HCT116 (cell line): ENCODE results near the gene PRRT1B. TPM values are rescaled to one million over a fixed set of nuclear protein-coding genes. Genes with fewer than 3 reads are reported as not detected.

Experiments used
- ATAC-seq: fragments of 200-7000 bp; cut with Tn5 transposase; 2 replicates; pipeline ENCODE4 v1.9.1; 2020; ENCODE audit warnings: mild to moderate bottlenecking, moderate library complexity
- BruUV-seq: library from RNA; stranded (reverse); fragments of 400-500 nt; replicated peaks from 2 replicates; lab custom pipeline; 2021; lab: Mats Ljungman, UMichigan
- CTCF ChIA-PET: fragments of 300-600 bp; sonication (Branson Sonifier 250); formaldehyde crosslinking; loops from one replicate; lab custom pipeline; 2021; ENCODE audit warnings: antibody characterized with exemption; lab: Charles Lee
- POLR2A ChIA-PET: fragments of 300-600, 350-600 bp; sonication (Branson Sonifier 250); formaldehyde crosslinking; loops from one replicate; lab custom pipeline; 2021; ENCODE audit warnings: antibody characterized with exemption; lab: Charles Lee
- RAD21 ChIA-PET, 2 experiments: fragments of 300-600 bp; sonication (Branson Sonifier 250); formaldehyde crosslinking; loops; one replicate each; lab custom pipeline; 2023; ENCODE audit warnings: low total read pairs in 2 of 2; ENCODE audit not compliant: uncharacterized antibody in 2 of 2, unreplicated experiment in 2 of 2, low non-redundant PET in 1 of 2; lab: Charles Lee
- DNase-seq: peaks from one replicate; pipeline ENCODE4 v3.0.0-alpha.2; 2010; ENCODE audit warnings: low read depth, low spot score
- H2AFZ ChIP-seq: fragments of 200-600 bp; shearing (Covaris generic), sonication (generic); 2 replicates; pipeline ENCODE4 v1.6.1; 2017; ENCODE audit warnings: low read depth, mixed run types, mixed read lengths, antibody characterized with exemption, low read length; ENCODE audit not compliant: poor library complexity, severe bottlenecking
- H3K27ac ChIP-seq: 2 replicates; pipeline ENCODE4 v1.5.1; 2012; ENCODE audit warnings: low read depth, low read length
- H3K27me3 ChIP-seq: fragments of 200-600 bp; sonication (generic); 2 replicates; pipeline ENCODE4 v1.6.1; 2016; ENCODE audit warnings: mixed run types, low read length, mixed read lengths; ENCODE audit not compliant: insufficient read depth
- H3K36me3 ChIP-seq, 2 experiments: fragments of 200-500 bp in 1 of 2; fragments of 200-600 bp in 1 of 2; sonication (Bioruptor generic) in 1 of 2; sonication (generic) in 1 of 2; 2 replicates each; pipeline versions ENCODE4 v1.5.1 to v1.6.1; 2014 to 2016; ENCODE audit warnings: low read length in 2 of 2, inconsistent platforms in 1 of 2, mixed read lengths in 1 of 2, mixed run types in 1 of 2; ENCODE audit not compliant: insufficient read depth in 2 of 2, control insufficient read depth in 1 of 2
- H3K4me1 ChIP-seq, 2 experiments: fragments of 200-600 bp in 1 of 2; sonication (generic) in 1 of 2; 2 replicates each; pipeline versions ENCODE4 v1.5.1 to v1.6.1; 2012 to 2017; ENCODE audit warnings: low read length in 2 of 2, inconsistent platforms in 1 of 2, mild to moderate bottlenecking in 1 of 2, mixed read lengths in 1 of 2, mixed run types in 1 of 2, moderate library complexity in 1 of 2; ENCODE audit not compliant: insufficient read depth in 2 of 2, control insufficient read depth in 1 of 2
- H3K4me2 ChIP-seq: fragments of 200-600 bp; sonication (generic); 2 replicates; pipeline ENCODE4 v1.6.1; 2017; ENCODE audit warnings: mixed run types, low read length, mixed read lengths
- H3K4me3 ChIP-seq, 2 experiments: fragments of 200-600 bp in 1 of 2; sonication (generic) in 1 of 2; replicated peaks in 1 of 2; 2 replicates each; pipeline ENCODE4 v1.5.1; 2011 to 2016; ENCODE audit warnings: low read length in 2 of 2, control low read depth in 1 of 2, low read depth in 1 of 2, mild to moderate bottlenecking in 1 of 2, mixed read lengths in 1 of 2, mixed run types in 1 of 2
- H3K79me2 ChIP-seq: fragments of 200-600 bp; sonication (generic); 2 replicates; pipeline ENCODE4 v1.6.1; 2017; ENCODE audit warnings: mild to moderate bottlenecking, mixed run types, low read length, moderate library complexity, mixed read lengths; ENCODE audit not compliant: insufficient read depth
- H3K9ac ChIP-seq: fragments of 200-600 bp; sonication (generic); 2 replicates; pipeline ENCODE4 v1.6.1; 2016; ENCODE audit warnings: low read length, mixed read lengths
- H3K9me2 ChIP-seq: fragments of 200-600 bp; sonication (generic), shearing (Covaris generic); 2 replicates; pipeline ENCODE4 v1.6.1; 2017; ENCODE audit warnings: mixed run types, mild to moderate bottlenecking, moderate library complexity; ENCODE audit not compliant: insufficient read depth
- H3K9me3 ChIP-seq, 2 experiments: fragments of 200-500 bp in 1 of 2; fragments of 200-600 bp in 1 of 2; sonication (Bioruptor generic) in 1 of 2; sonication (generic) in 1 of 2; 2 replicates each; pipeline ENCODE4 v1.6.1; 2014 to 2017; ENCODE audit warnings: low read length in 2 of 2, mixed read lengths in 2 of 2, inconsistent platforms in 1 of 2, low read depth in 1 of 2, mild to moderate bottlenecking in 1 of 2, mixed run types in 1 of 2, moderate library complexity in 1 of 2; ENCODE audit not compliant: control insufficient read depth in 1 of 2, insufficient read depth in 1 of 2
- H4K20me1 ChIP-seq: fragments of 200-600 bp; sonication (generic), shearing (Covaris generic); 2 replicates; pipeline ENCODE4 v1.6.1; 2017; ENCODE audit warnings: mixed run types, mild to moderate bottlenecking, moderate library complexity; ENCODE audit not compliant: insufficient read depth
- ATF3 ChIP-seq: IDR thresholded peaks from 2 replicates; pipeline ENCODE4 v1.6.1; 2012
- CBX3 ChIP-seq: IDR thresholded peaks from 2 replicates; pipeline ENCODE4 v1.6.1; 2012; ENCODE audit warnings: low read depth
- EGR1 ChIP-seq: IDR thresholded peaks from 2 replicates; pipeline ENCODE4 v1.6.1; 2012; ENCODE audit warnings: low read depth
- JUND ChIP-seq: IDR thresholded peaks from 2 replicates; pipeline ENCODE4 v1.6.1; 2012
- REST ChIP-seq: IDR thresholded peaks from 2 replicates; pipeline ENCODE4 v1.6.1; 2012; ENCODE audit warnings: low read depth
- SRF ChIP-seq: IDR thresholded peaks from 2 replicates; pipeline ENCODE4 v1.6.1; 2012; ENCODE audit warnings: low read depth
- YY1 ChIP-seq: IDR thresholded peaks from 2 replicates; pipeline ENCODE4 v1.6.1; 2011; ENCODE audit warnings: low read length, low read depth, moderate library complexity, mild to moderate bottlenecking; ENCODE audit not compliant: insufficient replicate concordance; ENCODE audit errors: extremely low read depth
- ZBTB33 ChIP-seq: IDR thresholded peaks from 2 replicates; pipeline ENCODE4 v1.6.1; 2011; ENCODE audit warnings: mild to moderate bottlenecking, low read length, moderate library complexity; ENCODE audit not compliant: insufficient replicate concordance; ENCODE audit errors: extremely low read depth
- intact Hi-C: fragments of 100-400 bp; cut with micrococcal nuclease; formaldehyde crosslinking; loops from 2 replicates; pipeline ENCODE4 v1.10.0; 2022
- total RNA-seq: library from RNA; stranded (reverse); gene quantifications from one replicate; pipeline ENCODE4 v1.2.1, GENCODE V29; 2021; ENCODE audit not compliant: unreplicated experiment

Gene PRRT1B
- total RNA-seq, 1 experiment from 2014 or later: not detected

- no peak for TF ChIP-seq ZBTB33
- TF ChIP-seq SRF: no peak
- no peak for TF ChIP-seq JUND
- TF ChIP-seq ATF3: no peak
These were observed 6.0 kb upstream of the PRRT1B start (continued) for GRCh38 chr9:131539223-131539923.

- intact Hi-C loops: no loop called here
- Histone ChIP-seq H3K9me3 (peaks cover 0 to 12% of the 10 kb centered on the region in 2 experiments; a peak in 2 of 4 replicates), H2AFZ (no peak overlapping the region), H4K20me1 (no peaks in the 10 kb centered on the region), H3K9me2 (no peaks in the 10 kb centered on the region), H3K27me3 (no peaks in the 10 kb centered on the region), H3K36me3 (no peaks in the 10 kb centered on the region), H3K4me2 (no peak overlapping the region), H3K79me2 (no peaks in the 10 kb centered on the region), H3K4me3 (no peak overlapping the region), H3K4me1 (peaks cover 3 to 9% of the 10 kb centered on the region in 2 experiments; a peak in 1 of 4 replicates)
- ChIA-PET CTCF (no interaction called here), RAD21 (no interaction called here)
- ATAC-seq (no peak), DNase-seq (no peak)
- TF ChIP-seq CBX3 (peak; percentile 84), YY1 (no peak), REST (no peak), EGR1 (no peak)
- TF ChIP-seq, all 23 proteins: peak for 1
- no TSS peak for BruUV-seq
- POLR2A ChIA-PET: no interaction called here
- Histone ChIP-seq H3K27ac (no peak overlapping the region), H3K9ac (no peak overlapping the region)
These were observed 2.2 kb upstream of the PRRT1B start for GRCh38 chr9:131543141-131543540.
